UCSD-AML1 (cell line): Measurements from ENCODE around the gene SATL1.
"Not testable (repeated sequence)": the region's sequence is repeated elsewhere in the genome, so short reads cannot be mapped to it uniquely, and the experiment has no call there.

Experiments
- DNase-seq: peaks from one replicate; lab custom pipeline; 2025; ENCODE audit not compliant: unreplicated experiment; lab: John Stamatoyannopoulos, UW

SATL1 gene

GRCh38 chrX:85243761-85244449, at the start of gene SATL1, which contains the start of gene ZNF711:
TSS of gene SATL1 (minus strand) at chrX:85243779. CDS start at chrX:85108968, 134,811 bp downstream.
TSS of gene ZNF711 (plus strand) at chrX:85243991. CDS start at chrX:85247573, 3,582 bp downstream.
- no peak for DNase-seq

- no peak for DNase-seq
Observed at GRCh38 chrX:85288992-85289723, 45.6 kb upstream of the SATL1 start.

- not testable (repeated sequence) for DNase-seq
Observed at GRCh38 chrX:85285286-85285685, 41.7 kb upstream of the SATL1 start.

- no peak for DNase-seq
Observed at GRCh38 chrX:85244450-85245211, 1.1 kb upstream of the SATL1 start.

GRCh38 chrX:85243155-85243554, 424 bp downstream of the SATL1 start:
- DNase-seq, result no peak

GRCh38 chrX:85223359-85223758, 20.2 kb downstream of the SATL1 start:
- DNase-seq, result no peak

GRCh38 chrX:85221361-85221760, 22.2 kb downstream of the SATL1 start:
- DNase-seq, result no peak

GRCh38 chrX:85215946-85216345, 27.6 kb downstream of the SATL1 start:
- DNase-seq, result no peak

GRCh38 chrX:85213792-85214530, 29.6 kb downstream of the SATL1 start:
- no peak for DNase-seq

GRCh38 chrX:85203461-85203970, 40.1 kb downstream of the SATL1 start:
- DNase-seq, result no peak

- DNase-seq, result no peak
Observed at GRCh38 chrX:85196319-85196718, 47.3 kb downstream of the SATL1 start.

GRCh38 chrX:85159644-85160043, 83.9 kb downstream of the SATL1 start:
- DNase-seq, result no peak

GRCh38 chrX:85140964-85141363, 102.6 kb downstream of the SATL1 start:
- no peak for DNase-seq

GRCh38 chrX:85139422-85139821, 104.2 kb downstream of the SATL1 start:
- no peak for DNase-seq

GRCh38 chrX:85136409-85136808, 107.2 kb downstream of the SATL1 start:
- no peak for DNase-seq

GRCh38 chrX:85115252-85115651, 128.3 kb downstream of the SATL1 start:
- no peak for DNase-seq

GRCh38 chrX:85114776-85115175, 128.8 kb downstream of the SATL1 start:
- DNase-seq, result no peak

GRCh38 chrX:85114171-85114570, 129.4 kb downstream of the SATL1 start:
- DNase-seq, result no peak

- no peak for DNase-seq
Observed at GRCh38 chrX:85113746-85114145, 129.8 kb downstream of the SATL1 start.

GRCh38 chrX:85112293-85112692, 131.3 kb downstream of the SATL1 start:
- no peak for DNase-seq

- no peak for DNase-seq
Observed at GRCh38 chrX:85111347-85111746, 132.2 kb downstream of the SATL1 start.
